PC-3 (cell line): ENCODE data around the gene TMED7. TPM values are rescaled to one million over a fixed set of nuclear protein-coding genes. Genes with fewer than 3 reads are reported as not detected.
"Not testable (repeated sequence)": the region's sequence is repeated elsewhere in the genome, so short reads cannot be mapped to it uniquely, and the experiment has no call there.

Experiments
- ATAC-seq: fragments of 200-7000 bp; cut with Tn5 transposase; 2 replicates; pipeline ENCODE4 v1.9.1; 2020; ENCODE audit warnings: mild to moderate bottlenecking, moderate library complexity
- Bru-seq: library from RNA; stranded (reverse); fragments of 400-500 nt; gene quantifications from one replicate; lab custom pipeline; 2021; lab: Mats Ljungman, UMichigan
- BruChase-seq, 2 experiments: library from RNA; stranded (reverse); fragments of 400-500 nt; gene quantifications; one replicate each; lab custom pipeline; 2021; lab: Mats Ljungman, UMichigan
- BruUV-seq: library from RNA; stranded (reverse); fragments of 400-500 nt; replicated peaks from 2 replicates; lab custom pipeline; 2021; lab: Mats Ljungman, UMichigan
- CTCF ChIA-PET: fragments of 300-600 bp; sonication (Branson Sonifier 250); formaldehyde crosslinking; loops from one replicate; lab custom pipeline; 2022; ENCODE audit warnings: antibody characterized with exemption; lab: Charles Lee
- POLR2A ChIA-PET: fragments of 300-600 bp; sonication (Branson Sonifier 250); formaldehyde crosslinking; loops from one replicate; lab custom pipeline; 2022; ENCODE audit warnings: antibody characterized with exemption; ENCODE audit not compliant: unreplicated experiment; lab: Charles Lee
- DNase-seq: peaks from one replicate; pipeline ENCODE4 v3.0.0-alpha.2; 2015
- H2AFZ ChIP-seq: fragments of 300-600 bp; sonication (generic); 2 replicates; pipeline ENCODE4 v1.6.0; 2016; ENCODE audit warnings: antibody characterized with exemption, low read length
- H3F3A ChIP-seq: fragments of 300-600 bp; sonication (generic); one replicate; pipeline ENCODE4 v1.6.0; 2017; ENCODE audit warnings: antibody characterized with exemption, low read length, control low read depth, mild to moderate bottlenecking; ENCODE audit not compliant: unreplicated experiment
- H3K27ac ChIP-seq: fragments of 300-600 bp; sonication (generic); 2 replicates; pipeline ENCODE4 v1.5.1; 2016; ENCODE audit warnings: mild to moderate bottlenecking, low read length
- H3K27me3 ChIP-seq: fragments of 300-600 bp; sonication (generic); 2 replicates; pipeline ENCODE4 v1.6.1; 2016; ENCODE audit warnings: low read length, mixed read lengths
- H3K36me3 ChIP-seq: fragments of 300-600 bp; sonication (generic); 2 replicates; pipeline ENCODE4 v1.6.1; 2016; ENCODE audit warnings: low read depth, mixed run types, low read length, mixed read lengths
- H3K4me1 ChIP-seq: fragments of 300-600 bp; sonication (generic); 2 replicates; pipeline ENCODE4 v1.5.1; 2016; ENCODE audit warnings: low read length; ENCODE audit not compliant: insufficient read depth
- H3K4me2 ChIP-seq: fragments of 300-600 bp; sonication (generic); 2 replicates; pipeline ENCODE4 v1.6.0; 2016; ENCODE audit warnings: low read length
- H3K4me3 ChIP-seq: fragments of 300-600 bp; sonication (generic); 2 replicates; pipeline ENCODE4 v1.5.1; 2016; ENCODE audit warnings: mild to moderate bottlenecking, low read length, mixed read lengths
- H3K79me2 ChIP-seq: fragments of 300-600 bp; sonication (generic); 2 replicates; pipeline ENCODE4 v1.6.1; 2017; ENCODE audit warnings: low read length, mixed read lengths
- H3K9ac ChIP-seq: fragments of 300-600 bp; sonication (generic); 2 replicates; pipeline ENCODE4 v1.6.0; 2016; ENCODE audit warnings: mild to moderate bottlenecking, low read length
- H3K9me2 ChIP-seq: fragments of 300-600 bp; sonication (generic); replicated peaks from 2 replicates; pipeline ENCODE4 v1.6.1; 2016; ENCODE audit warnings: mixed run types, low read length, mixed read lengths
- H3K9me3 ChIP-seq: fragments of 300-600 bp; sonication (generic); 2 replicates; pipeline ENCODE4 v1.6.1; 2016; ENCODE audit warnings: low read length, mixed read lengths
- H4K20me1 ChIP-seq: fragments of 300-600 bp; sonication (generic); 2 replicates; pipeline ENCODE4 v1.6.1; 2016; ENCODE audit warnings: low read length, mixed read lengths
- EZH2 ChIP-seq: fragments of 300-600 bp; sonication (generic); IDR thresholded peaks from one replicate; pipeline ENCODE4 v1.6.1; 2017; ENCODE audit warnings: antibody characterized with exemption, mild to moderate bottlenecking, low read length; ENCODE audit not compliant: unreplicated experiment
- EZH2phosphoT487 ChIP-seq: fragments of 300-600 bp; sonication (generic); IDR thresholded peaks from 2 replicates; pipeline ENCODE4 v1.6.1; 2018; ENCODE audit warnings: mild to moderate bottlenecking, antibody characterized with exemption, low read length, borderline replicate concordance
- intact Hi-C: fragments of 100-400 bp; cut with micrococcal nuclease; formaldehyde crosslinking; loops from 2 replicates; pipeline ENCODE4 v1.9.0; 2023
- long read RNA-seq: library from polyadenylated mRNA; unstranded; transcript quantifications from one replicate; pipeline ENCODE4 v2.0.0, GENCODE V29; 2021; ENCODE audit not compliant: unreplicated experiment
- total RNA-seq: library from RNA; depleted of rRNA; stranded (reverse); fragments of >200 nt; gene quantifications from 2 replicates; pipeline ENCODE4 v1.2.3, GENCODE V29; 2014; rRNA removed
- TF ChIP-seq, protein P1 (sequence below): fragments of 300-600 bp; sonication (generic); conservative IDR thresholded peaks from 2 replicates; pipeline ENCODE4 v1.5.1; 2017; ENCODE audit warnings: antibody characterized with exemption, low read depth, mild to moderate bottlenecking, low read length

The TMED7 gene
- total RNA-seq (234 and 278 TPM in 2 replicates), Bru-seq, nascent RNA (percentile 98 among the genes with signal in this experiment), BruChase-seq, experiment 1, labeled RNA remaining after a 6-hour chase (percentile 100 among the genes with signal in this experiment), BruChase-seq, experiment 2, labeled RNA remaining after a 2-hour chase (percentile 100 among the genes with signal in this experiment)
- long read RNA-seq, transcript TMED7-201 (3 exons, 3,757 nt), result major isoform, 216 of 220 reads
- long read RNA-seq, partial matches to known transcripts, result 0 of 220 reads
- long read RNA-seq, other reads (novel, unspliced or antisense), result 3 of 220 reads

GRCh38 chr5:115625579-115626444, at the start of gene TMED7:
TMED7 (minus strand) TSS chr5:115626036; CDS start chr5:115625792, 244 bp downstream.
- ChIA-PET POLR2A (no interaction called here), CTCF (interaction anchor here (0.6 kb wide), 1 partner anchor 82 kb away, joined by 3 read pairs; no protein-coding TSS in a partner anchor)
- H3K27ac ChIP-seq, result peak within 1 kb of the TSS; percentile 63
- ATAC-seq (peak; percentile 92), DNase-seq (peak; percentile 98)
- peak within 1 kb of the TSS; percentile 97 for H3K4me2 ChIP-seq
- intact Hi-C loops, result loop anchor here (2.0 kb wide), 1 partner anchor 15 kb away; no protein-coding TSS in a partner anchor
- H3K79me2 ChIP-seq, result peaks cover 50% of the 10 kb centered on the region
- peak within 1 kb of the TSS; percentile 91 for H3K4me3 ChIP-seq
- H3K9ac ChIP-seq, result peak within 1 kb of the TSS; percentile 94
- H4K20me1 ChIP-seq, result peaks cover 38% of the 10 kb centered on the region
- no peaks in the 10 kb centered on the region for H3K27me3 ChIP-seq
- BruUV-seq, result no TSS peak
- H3K9me3 ChIP-seq, result no peaks in the 10 kb centered on the region
- H2AFZ ChIP-seq, result peak within 1 kb of the TSS; percentile 92
- peaks cover 15% of the 10 kb centered on the region for H3K4me1 ChIP-seq
- no peaks in the 10 kb centered on the region for H3F3A ChIP-seq
- H3K36me3 ChIP-seq, result peaks cover under 1% of the 10 kb centered on the region; the same call in 1 of the 2 replicates
- no peaks in the 10 kb centered on the region for H3K9me2 ChIP-seq
- TF ChIP-seq, protein P1, sequence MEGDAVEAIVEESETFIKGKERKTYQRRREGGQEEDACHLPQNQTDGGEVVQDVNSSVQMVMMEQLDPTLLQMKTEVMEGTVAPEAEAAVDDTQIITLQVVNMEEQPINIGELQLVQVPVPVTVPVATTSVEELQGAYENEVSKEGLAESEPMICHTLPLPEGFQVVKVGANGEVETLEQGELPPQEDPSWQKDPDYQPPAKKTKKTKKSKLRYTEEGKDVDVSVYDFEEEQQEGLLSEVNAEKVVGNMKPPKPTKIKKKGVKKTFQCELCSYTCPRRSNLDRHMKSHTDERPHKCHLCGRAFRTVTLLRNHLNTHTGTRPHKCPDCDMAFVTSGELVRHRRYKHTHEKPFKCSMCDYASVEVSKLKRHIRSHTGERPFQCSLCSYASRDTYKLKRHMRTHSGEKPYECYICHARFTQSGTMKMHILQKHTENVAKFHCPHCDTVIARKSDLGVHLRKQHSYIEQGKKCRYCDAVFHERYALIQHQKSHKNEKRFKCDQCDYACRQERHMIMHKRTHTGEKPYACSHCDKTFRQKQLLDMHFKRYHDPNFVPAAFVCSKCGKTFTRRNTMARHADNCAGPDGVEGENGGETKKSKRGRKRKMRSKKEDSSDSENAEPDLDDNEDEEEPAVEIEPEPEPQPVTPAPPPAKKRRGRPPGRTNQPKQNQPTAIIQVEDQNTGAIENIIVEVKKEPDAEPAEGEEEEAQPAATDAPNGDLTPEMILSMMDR, result no peak
- TF ChIP-seq EZH2phosphoT487 (no peak), EZH2 (no peak)

DNA sequence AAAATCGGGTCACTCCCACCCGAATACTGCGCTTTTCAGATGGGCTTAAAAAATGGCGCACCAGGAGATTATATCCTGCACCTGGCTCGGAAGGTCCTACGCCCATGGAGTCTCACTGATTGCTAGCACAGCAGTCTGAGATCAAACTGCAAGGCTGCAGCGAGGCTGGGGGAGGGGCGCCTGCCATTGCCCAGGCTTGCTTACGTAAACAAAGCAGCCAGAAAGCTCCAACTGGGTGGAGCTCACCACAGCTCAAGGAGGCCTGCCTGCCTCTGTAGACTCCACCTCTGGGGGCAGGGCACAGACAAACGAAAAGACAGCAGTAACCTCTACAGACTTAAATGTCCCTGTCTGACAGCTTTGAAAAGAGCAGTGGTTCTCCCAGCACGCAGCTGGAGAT, 48.9 kb upstream of the TMED7 start:
- DNase-seq, ATAC-seq, H3K4me3 ChIP-seq, BruUV-seq, H4K20me1 ChIP-seq, H3F3A ChIP-seq, H3K36me3 ChIP-seq, H3K9me3 ChIP-seq, CTCF ChIA-PET, H2AFZ ChIP-seq, H3K79me2 ChIP-seq, H3K27ac ChIP-seq, H3K4me2 ChIP-seq, H3K27me3 ChIP-seq, H3K4me1 ChIP-seq, intact Hi-C loops, H3K9ac ChIP-seq, H3K9me2 ChIP-seq: not testable (repeated sequence)
- POLR2A ChIA-PET, result interaction anchor here (0.6 kb wide), 1 partner anchor 17 kb away, joined by 3 read pairs; no protein-coding TSS in a partner anchor

GRCh38 chr5:115673596-115673995, 47.8 kb upstream of the TMED7 start:
- TF ChIP-seq EZH2 (no peak), EZH2phosphoT487 (no peak)
- TF ChIP-seq, protein P1, result no peak

More at GRCh38 chr5:115673596-115673995, 47.8 kb upstream of the TMED7 start:
- ATAC-seq (no peak), DNase-seq (no peak)
- Histone ChIP-seq H3K27me3 (no peaks in the 10 kb centered on the region), H2AFZ (no peak overlapping the region), H3F3A (no peaks in the 10 kb centered on the region), H3K9me3 (0 out of 2 replicates have a peak, but pooled peaks cover 4% of the 10 kb centered on the region), H3K4me1 (no peaks in the 10 kb centered on the region), H3K4me2 (no peak overlapping the region), H3K79me2 (no peaks in the 10 kb centered on the region), H3K9ac (no peak overlapping the region), H3K27ac (no peak overlapping the region), H3K4me3 (no peak overlapping the region), H4K20me1 (no peaks in the 10 kb centered on the region), H3K9me2 (no peaks in the 10 kb centered on the region), H3K36me3 (no peaks in the 10 kb centered on the region)
- intact Hi-C loops, result no loop called here
- POLR2A ChIA-PET, result interaction anchor here (0.6 kb wide), 1 partner anchor 15 kb away, joined by 4 read pairs; no protein-coding TSS in a partner anchor
- BruUV-seq, result no TSS peak
- CTCF ChIA-PET, result no interaction called here
